ENCODE results near the gene SEMA4B. TPM values are rescaled to one million over a fixed set of nuclear protein-coding genes. Genes with fewer than 3 reads are reported as not detected.

The SEMA4B gene
- total RNA-seq, 1 experiment from 2014 or later: 73.0 TPM

GRCh38 chr15:90232196-90232595, 31.1 kb downstream of the SEMA4B start:
- H3K4me1 Mint-ChIP-seq (ENCODE audit: low read depth, unreplicated experiment): peaks cover 30% of the 10 kb centered on the region
- no peaks in the 10 kb centered on the region for H3K9me3 Mint-ChIP-seq (ENCODE audit: low read depth, unreplicated experiment)
- H3K27me3 Mint-ChIP-seq (ENCODE audit: unreplicated experiment): no peaks in the 10 kb centered on the region
- TF ChIP-seq, protein P1, sequence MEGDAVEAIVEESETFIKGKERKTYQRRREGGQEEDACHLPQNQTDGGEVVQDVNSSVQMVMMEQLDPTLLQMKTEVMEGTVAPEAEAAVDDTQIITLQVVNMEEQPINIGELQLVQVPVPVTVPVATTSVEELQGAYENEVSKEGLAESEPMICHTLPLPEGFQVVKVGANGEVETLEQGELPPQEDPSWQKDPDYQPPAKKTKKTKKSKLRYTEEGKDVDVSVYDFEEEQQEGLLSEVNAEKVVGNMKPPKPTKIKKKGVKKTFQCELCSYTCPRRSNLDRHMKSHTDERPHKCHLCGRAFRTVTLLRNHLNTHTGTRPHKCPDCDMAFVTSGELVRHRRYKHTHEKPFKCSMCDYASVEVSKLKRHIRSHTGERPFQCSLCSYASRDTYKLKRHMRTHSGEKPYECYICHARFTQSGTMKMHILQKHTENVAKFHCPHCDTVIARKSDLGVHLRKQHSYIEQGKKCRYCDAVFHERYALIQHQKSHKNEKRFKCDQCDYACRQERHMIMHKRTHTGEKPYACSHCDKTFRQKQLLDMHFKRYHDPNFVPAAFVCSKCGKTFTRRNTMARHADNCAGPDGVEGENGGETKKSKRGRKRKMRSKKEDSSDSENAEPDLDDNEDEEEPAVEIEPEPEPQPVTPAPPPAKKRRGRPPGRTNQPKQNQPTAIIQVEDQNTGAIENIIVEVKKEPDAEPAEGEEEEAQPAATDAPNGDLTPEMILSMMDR (IDR thresholded peaks at IDR 0.05; ENCODE audit: unreplicated experiment): no peak
- intact Hi-C loops (cut with micrococcal nuclease; ENCODE audit: unreplicated experiment): loop anchor here (2.0 kb wide), 1 partner anchor 33 kb away; the partner anchor contains the start of gene NGRN
- no peak for DNase-seq
- H3K36me3 Mint-ChIP-seq (ENCODE audit: insufficient read depth, unreplicated experiment): peaks cover 88% of the 10 kb centered on the region
- no peak overlapping the region for H3K27ac Mint-ChIP-seq (ENCODE audit: unreplicated experiment)
- TSS peak; percentile 57 for BruUV-seq (replicated peaks)
- CTCF ChIA-PET: interaction anchor here (2.1 to 3.4 kb wide), 3 partner anchors 11 to 89 kb away, joined by 8 to 28 read pairs (median 14); no protein-coding TSS in a partner anchor
- H3K4me3 Mint-ChIP-seq (ENCODE audit: low read depth, unreplicated experiment): peak overlapping the region; percentile 77

DNA sequence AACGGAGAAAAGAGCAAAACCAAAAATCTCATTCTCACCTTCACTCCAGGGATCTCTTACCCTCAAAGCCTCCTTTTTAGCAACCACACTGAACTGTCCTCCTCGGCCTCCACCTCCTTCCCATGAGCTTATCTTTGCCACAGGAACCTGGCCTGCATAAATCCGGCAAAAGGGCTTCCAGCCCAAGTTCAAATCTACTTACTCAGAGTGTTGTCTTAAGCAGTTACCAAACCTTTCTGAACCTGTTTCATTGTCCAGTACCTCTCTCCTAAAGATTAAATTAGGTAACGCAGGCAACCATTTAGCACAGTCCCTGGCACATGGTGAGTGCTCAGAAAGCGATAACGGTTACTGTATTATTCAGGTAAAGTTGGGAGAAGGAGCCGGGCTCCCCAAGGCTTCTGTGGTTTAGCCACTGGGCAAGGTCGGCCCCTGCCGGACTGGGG, 31.8 kb downstream of the SEMA4B start:
- TF ChIP-seq, protein P1 (IDR thresholded peaks at IDR 0.05; ENCODE audit: unreplicated experiment): no peak
- peak overlapping the region; percentile 77 for H3K4me3 Mint-ChIP-seq (ENCODE audit: low read depth, unreplicated experiment)
- intact Hi-C loops (cut with micrococcal nuclease; ENCODE audit: unreplicated experiment): loop anchor here (2.0 kb wide), 1 partner anchor 32 kb away; the partner anchor contains the start of gene NGRN
- H3K27me3 Mint-ChIP-seq (ENCODE audit: unreplicated experiment): no peaks in the 10 kb centered on the region
- BruUV-seq (replicated peaks): no TSS peak
- peaks cover 30% of the 10 kb centered on the region for H3K4me1 Mint-ChIP-seq (ENCODE audit: low read depth, unreplicated experiment)
- CTCF ChIA-PET: interaction anchor here (1.1 to 3.4 kb wide), 11 partner anchors 12 to 335 kb away, joined by 3 to 28 read pairs (median 5); partner anchors contain the start of gene TTLL13
- H3K9me3 Mint-ChIP-seq (ENCODE audit: low read depth, unreplicated experiment): no peaks in the 10 kb centered on the region
- no peak for DNase-seq
- H3K36me3 Mint-ChIP-seq (ENCODE audit: insufficient read depth, unreplicated experiment): peaks cover 87% of the 10 kb centered on the region
- H3K27ac Mint-ChIP-seq (ENCODE audit: unreplicated experiment): peak overlapping the region; percentile 71

DNA sequence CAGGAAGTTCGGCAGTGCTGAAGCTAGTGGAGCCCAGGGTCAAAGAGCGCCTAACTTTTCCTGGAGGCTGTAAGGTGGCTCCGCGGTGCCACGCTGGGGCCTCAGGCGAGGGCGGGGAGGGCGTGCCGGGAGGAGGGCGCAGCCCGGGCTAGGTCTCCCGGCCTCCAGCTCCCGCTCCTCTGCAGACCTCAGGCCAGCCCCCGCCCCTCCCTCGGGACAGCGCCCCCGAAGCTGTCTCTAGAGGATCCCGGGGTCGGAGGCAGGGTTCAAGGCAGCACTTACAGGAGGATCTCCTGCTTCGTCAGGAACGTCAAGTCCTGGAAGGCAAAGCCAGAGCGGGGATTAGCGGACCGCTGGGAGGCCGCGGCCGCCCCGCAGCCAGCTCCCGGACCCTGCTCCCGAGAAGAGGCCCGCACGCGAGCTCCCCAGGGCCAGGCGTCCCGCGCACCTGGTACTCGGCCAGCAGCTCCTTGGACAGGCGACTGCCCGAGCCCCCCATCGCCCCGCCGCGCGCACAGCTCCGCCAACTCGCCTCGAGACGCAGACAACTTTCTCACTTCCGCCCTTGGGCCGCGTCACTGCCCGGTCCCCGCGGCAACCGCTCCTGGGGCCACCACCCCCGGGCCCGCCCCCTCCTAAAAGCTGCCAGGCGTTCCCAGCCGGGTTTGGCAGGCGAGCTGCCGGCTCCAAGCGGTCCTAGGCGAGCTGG, 32.4 kb downstream of the SEMA4B start, which contains the start of gene CIB1:
Gene CIB1, minus strand, starts transcription at position 555 of the 709 bp plus-strand sequence. Its CDS starts 56 bp downstream, at position 499.
- intact Hi-C loops (cut with micrococcal nuclease; ENCODE audit: unreplicated experiment): loop anchor here (2.0 kb wide), 1 partner anchor 31 kb away; the partner anchor contains the start of gene NGRN

More for the DNA sequence above, 32.4 kb downstream of the SEMA4B start, which contains the start of gene CIB1:
- CTCF ChIA-PET: interaction anchor here (0.6 to 3.4 kb wide), 15 partner anchors 12 to 335 kb away, joined by 3 to 28 read pairs (median 4); partner anchors contain the start of genes NGRN and TTLL13
- H3K4me3 Mint-ChIP-seq (ENCODE audit: low read depth, unreplicated experiment): peak within 1 kb of the TSS; percentile 77
- no TSS peak for BruUV-seq (replicated peaks)
- DNase-seq: peak; percentile 99
- H3K36me3 Mint-ChIP-seq (ENCODE audit: insufficient read depth, unreplicated experiment): peaks cover 87% of the 10 kb centered on the region
- TF ChIP-seq, protein P1 (IDR thresholded peaks at IDR 0.05; ENCODE audit: unreplicated experiment): peak; percentile 49
- no peaks in the 10 kb centered on the region for H3K27me3 Mint-ChIP-seq (ENCODE audit: unreplicated experiment)
- peaks cover 30% of the 10 kb centered on the region for H3K4me1 Mint-ChIP-seq (ENCODE audit: low read depth, unreplicated experiment)
- no peaks in the 10 kb centered on the region for H3K9me3 Mint-ChIP-seq (ENCODE audit: low read depth, unreplicated experiment)
- peak within 1 kb of the TSS; percentile 77 for H3K27ac Mint-ChIP-seq (ENCODE audit: unreplicated experiment)
